LNCaP clone FGC (cell line): ENCODE results near the gene ZNF490.

Source experiments
- DNase-seq: peaks from one replicate; pipeline ENCODE4 v3.0.0-alpha.2; 2011; ENCODE audit warnings: low read depth
- H3K4me3 ChIP-seq: 2 replicates; pipeline ENCODE4 v1.5.1; 2011; ENCODE audit warnings: mild to moderate bottlenecking, low read depth, low read length, control low read depth
- CTCF ChIP-seq: IDR thresholded peaks from 2 replicates; pipeline ENCODE4 v1.5.1; 2012; ENCODE audit warnings: mild to moderate bottlenecking; ENCODE audit not compliant: control insufficient read depth, insufficient read depth; ENCODE audit errors: extremely low read depth

The ZNF490 gene

GRCh38 chr19:12639901-12640613 is 29.4 kb upstream of the ZNF490 start:
- DNase-seq = no peak
- TF ChIP-seq CTCF = peak; percentile 61
- no peak overlapping the region for H3K4me3 ChIP-seq

- no peak for TF ChIP-seq CTCF
- no peak for DNase-seq
- no peak overlapping the region for H3K4me3 ChIP-seq
Measured at GRCh38 chr19:12638611-12639182, 28.1 kb upstream of the ZNF490 start.

DNA sequence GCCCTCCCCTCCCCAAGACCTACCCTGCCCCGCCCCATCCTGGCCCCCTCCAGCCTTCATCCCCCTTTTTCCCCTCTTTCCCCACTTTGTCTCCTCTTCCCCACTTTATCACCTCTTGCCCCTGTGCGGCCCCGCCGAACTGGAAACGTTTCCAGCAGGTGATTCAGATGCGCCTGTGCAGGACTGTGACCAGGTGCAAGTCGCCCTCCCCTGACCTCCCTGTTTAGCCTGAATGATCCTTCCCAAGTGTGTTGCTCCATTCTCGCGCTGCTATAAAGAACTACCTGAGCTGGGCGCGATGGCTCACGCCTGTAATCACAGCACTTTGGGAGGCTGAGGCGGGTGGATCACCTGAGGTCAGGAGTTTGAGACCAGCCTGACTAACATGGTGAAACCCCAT is 26.0 kb upstream of the ZNF490 start:
- H3K4me3 ChIP-seq = no peak overlapping the region
- no peak for DNase-seq
- TF ChIP-seq CTCF = no peak

GRCh38 chr19:12629215-12629614 is 18.6 kb upstream of the ZNF490 start:
- no peak for DNase-seq
- TF ChIP-seq CTCF = no peak
- H3K4me3 ChIP-seq = no peak overlapping the region

- no peak for DNase-seq
- TF ChIP-seq CTCF = no peak
- H3K4me3 ChIP-seq = no peak overlapping the region
Measured at GRCh38 chr19:12628040-12629022, 17.7 kb upstream of the ZNF490 start.

DNA sequence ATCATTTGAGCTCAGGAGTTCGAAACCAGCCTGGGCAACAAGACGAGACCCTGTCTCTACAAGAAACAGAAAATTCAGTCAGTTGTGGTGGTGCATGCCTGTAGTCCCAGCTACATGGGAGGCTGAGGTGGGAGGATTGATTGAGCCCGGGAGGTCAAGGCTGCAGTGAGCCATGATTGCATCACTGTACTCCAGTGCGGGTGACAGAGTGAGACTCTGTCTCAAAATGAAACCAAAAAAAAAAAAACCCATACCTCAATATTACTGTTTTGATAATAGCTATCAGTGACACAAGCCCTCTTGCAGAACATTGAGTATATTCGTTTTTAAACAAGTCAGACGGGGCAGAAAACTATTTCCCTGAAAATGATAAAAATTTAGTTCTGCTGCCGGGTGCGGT is 16.3 kb upstream of the ZNF490 start:
- TF ChIP-seq CTCF = no peak
- no peak for DNase-seq
- H3K4me3 ChIP-seq = no peak overlapping the region
